ENCODE data around the gene RNF212.

DNA sequence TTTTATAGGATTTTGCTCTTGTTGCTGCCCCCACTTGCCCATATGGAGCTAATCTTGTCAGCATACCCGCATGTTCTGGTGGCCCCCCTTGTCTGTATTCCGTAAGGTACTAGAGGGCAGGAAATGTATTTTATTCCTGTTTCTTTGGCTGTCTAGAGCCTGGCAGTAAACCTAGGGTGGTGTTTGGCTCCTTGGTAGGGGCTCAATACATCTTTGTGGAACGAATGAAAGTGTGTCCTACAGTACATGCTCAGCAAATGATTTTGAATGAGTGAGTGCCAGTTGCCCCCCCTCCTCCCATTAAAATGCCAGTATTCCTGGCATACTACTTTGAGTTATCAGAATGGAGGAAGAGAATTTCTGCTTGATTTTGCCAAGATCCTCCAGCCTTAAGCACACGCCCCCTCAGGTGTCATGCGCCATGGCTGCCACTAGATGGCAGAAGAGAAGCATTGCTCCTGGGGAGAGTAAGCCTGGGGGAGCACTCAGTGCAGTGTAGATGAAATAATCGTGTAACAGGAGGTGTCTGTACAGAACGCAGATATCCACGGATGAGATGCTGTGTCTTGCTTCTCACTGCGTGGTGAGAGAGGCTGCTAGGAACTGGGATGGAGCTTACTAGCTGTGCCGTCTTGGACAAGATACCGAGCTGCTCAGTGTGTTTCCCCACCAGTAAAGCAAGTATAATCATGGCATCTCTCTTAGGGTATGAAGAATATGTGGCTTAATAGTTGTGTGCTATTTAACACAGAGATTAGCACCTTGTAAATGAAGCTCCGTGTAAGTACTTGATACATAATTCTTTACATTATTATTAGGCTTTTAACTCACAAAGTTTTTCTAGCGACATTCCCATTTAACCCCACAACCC is 17.2 kb upstream of the RNF212 start:
- TF ChIP-seq POLR2A (IDR thresholded peaks at IDR 0.05): no peak
- TF ChIP-seq CTCF (IDR thresholded peaks at IDR 0.05): peak; percentile 95 to 99 (median 98)

Data from thyroid gland (tissue), 4 donors.